PC-9 (cell line): ENCODE measurements around the gene TM6SF1. TPM values are rescaled to one million over a fixed set of nuclear protein-coding genes. Genes with fewer than 3 reads are reported as not detected.

Source experiments
- BruUV-seq: library from RNA; stranded (reverse); fragments of 400-500 nt; replicated peaks from 2 replicates; lab custom pipeline; 2021; lab: Mats Ljungman, UMichigan
- CTCF ChIA-PET: fragments of 300-600 bp; sonication (Branson Sonifier 250); formaldehyde crosslinking; loops from one replicate; lab custom pipeline; 2022; ENCODE audit warnings: antibody characterized with exemption; lab: Charles Lee
- POLR2A ChIA-PET: fragments of 300-600 bp; sonication (Branson Sonifier 250); formaldehyde crosslinking; loops from one replicate; lab custom pipeline; 2022; ENCODE audit warnings: antibody characterized with exemption; ENCODE audit not compliant: unreplicated experiment; lab: Charles Lee
- DNase-seq, 2 experiments: peaks; one replicate each; pipeline versions ENCODE4 v3.0.0 to v3.0.0-alpha.2; 2015 to 2022; ENCODE audit warnings: mixed read lengths in 1 of 2
- H2AFZ ChIP-seq: fragments of 200-600 bp; sonication (generic); 2 replicates; pipeline ENCODE4 v1.8.1; 2017; ENCODE audit warnings: antibody characterized with exemption
- H3F3A ChIP-seq: fragments of 200-600 bp; sonication (generic); 2 replicates; pipeline ENCODE4 v1.8.1; 2017; ENCODE audit warnings: antibody characterized with exemption, mild to moderate bottlenecking, low read depth; ENCODE audit not compliant: insufficient read depth
- H3K27ac ChIP-seq: fragments of 200-600 bp; sonication (generic); 2 replicates; pipeline ENCODE4 v1.6.1; 2016; ENCODE audit warnings: mixed run types
- H3K27me3 ChIP-seq: fragments of 200-600 bp; sonication (generic); 2 replicates; pipeline ENCODE4 v1.6.1; 2016; ENCODE audit warnings: low read depth, mixed run types; ENCODE audit not compliant: insufficient read depth
- H3K36me3 ChIP-seq: fragments of 200-600 bp; sonication (generic); 2 replicates; pipeline ENCODE4 v1.6.1; 2016; ENCODE audit warnings: low read depth, mixed run types
- H3K4me1 ChIP-seq: fragments of 200-600 bp; sonication (generic); replicated peaks from 2 replicates; pipeline ENCODE4 v1.6.1; 2016; ENCODE audit warnings: mixed run types; ENCODE audit not compliant: insufficient read depth
- H3K4me2 ChIP-seq: fragments of 200-600 bp; sonication (generic); 2 replicates; pipeline ENCODE4 v1.6.1; 2017; ENCODE audit warnings: mixed run types
- H3K4me3 ChIP-seq: fragments of 200-600 bp; sonication (generic); 2 replicates; pipeline ENCODE4 v1.6.1; 2016; ENCODE audit warnings: mixed run types
- H3K79me2 ChIP-seq: fragments of 200-600 bp; sonication (generic); 2 replicates; pipeline ENCODE4 v1.6.1; 2017; ENCODE audit warnings: low read depth, mixed run types
- H3K9me2 ChIP-seq: fragments of 200-600 bp; sonication (generic); 2 replicates; pipeline ENCODE4 v1.8.1; 2017; ENCODE audit warnings: mild to moderate bottlenecking; ENCODE audit not compliant: insufficient read depth
- H3K9me3 ChIP-seq: fragments of 200-600 bp; sonication (generic); 2 replicates; pipeline ENCODE4 v1.8.1; 2016; ENCODE audit warnings: low read depth; ENCODE audit not compliant: insufficient read depth
- H4K20me1 ChIP-seq: fragments of 200-600 bp; sonication (generic); 2 replicates; pipeline ENCODE4 v1.8.1; 2017; ENCODE audit not compliant: insufficient read depth
- CTCF ChIP-seq: fragments of 200-600 bp; sonication (generic); conservative IDR thresholded peaks from 2 replicates; pipeline ENCODE4 v1.6.1; 2017; ENCODE audit warnings: mixed run types, antibody characterized with exemption, mild to moderate bottlenecking, moderate library complexity
- EZH2 ChIP-seq: fragments of 200-600 bp; sonication (generic); IDR thresholded peaks from 2 replicates; pipeline ENCODE4 v1.8.0; 2017; ENCODE audit warnings: antibody characterized with exemption, low read depth
- intact Hi-C: fragments of 100-400 bp; cut with micrococcal nuclease; formaldehyde crosslinking; loops from one replicate; pipeline ENCODE4 v1.10.0; 2022; ENCODE audit not compliant: unreplicated experiment
- total RNA-seq: library from RNA; stranded (reverse); gene quantifications from 2 replicates; pipeline ENCODE4 v1.2.3, GENCODE V29; 2021

The TM6SF1 gene
- total RNA-seq, 1 experiment from 2014 or later, result not detected

DNA sequence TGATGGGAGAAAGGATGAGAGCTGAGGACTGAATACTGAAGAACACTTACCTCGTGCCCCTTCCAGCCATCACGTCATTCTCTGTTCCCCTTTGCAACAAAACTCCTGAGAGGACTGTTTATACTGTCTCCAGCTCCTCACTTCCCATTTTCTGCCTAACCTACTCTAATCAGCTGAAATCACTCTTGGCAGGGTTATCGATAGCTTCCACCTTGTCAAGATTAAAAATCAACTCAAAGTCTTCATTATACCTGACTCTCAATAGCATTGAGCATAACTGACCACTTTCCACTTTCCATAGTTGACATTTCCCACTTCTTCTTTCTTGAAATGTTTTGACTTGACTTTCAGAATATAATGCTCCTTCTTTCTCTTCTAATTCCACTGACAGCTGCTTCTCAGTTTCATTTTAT is 44.7 kb upstream of the TM6SF1 start:
- Histone ChIP-seq H4K20me1 (peaks cover 66% of the 10 kb centered on the region), H3K27ac (no peak overlapping the region), H3K4me2 (0 out of 2 replicates have a peak overlapping the region, but pooled peaks have one; percentile 98), H2AFZ (no peak overlapping the region), H3K9me3 (no peaks in the 10 kb centered on the region), H3K36me3 (peaks cover 13% of the 10 kb centered on the region; the same call in 1 of the 2 replicates), H3K9me2 (no peaks in the 10 kb centered on the region), H3K79me2 (peaks cover 89% of the 10 kb centered on the region), H3K27me3 (no peaks in the 10 kb centered on the region), H3K4me3 (no peak overlapping the region), H3F3A (peaks cover 5% of the 10 kb centered on the region; the same call in 1 of the 2 replicates), H3K4me1 (peaks cover 27% of the 10 kb centered on the region)
- no peak for TF ChIP-seq EZH2
- no peak for TF ChIP-seq CTCF
- ChIA-PET POLR2A (no interaction called here), CTCF (interaction anchor here (0.6 kb wide), 1 partner anchor 485 kb away, joined by 3 read pairs; no protein-coding TSS in a partner anchor)
- no TSS peak for BruUV-seq
- no peak for DNase-seq
- intact Hi-C loops, result no loop called here

DNA sequence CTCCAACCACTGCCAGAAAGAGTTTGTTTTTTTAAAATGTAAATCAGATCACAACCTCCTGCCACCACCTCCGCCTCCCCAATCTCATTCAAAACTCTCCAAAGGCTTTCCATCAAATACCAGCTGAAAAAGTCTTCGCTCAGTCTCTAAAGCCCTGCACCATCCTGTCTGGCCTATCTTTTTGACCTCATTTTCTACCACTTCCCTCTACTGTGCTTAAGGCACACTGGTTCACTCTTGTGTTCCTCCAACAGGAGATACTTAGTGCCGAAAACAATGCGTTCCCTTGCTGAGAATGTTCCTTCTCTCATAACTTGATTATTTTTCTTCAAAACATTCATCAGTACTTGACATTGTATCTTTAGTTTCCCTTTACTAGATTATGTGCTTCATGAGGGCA is 43.9 kb upstream of the TM6SF1 start:
- peaks cover 82% of the 10 kb centered on the region for H3K79me2 ChIP-seq
- no peaks in the 10 kb centered on the region for H3K27me3 ChIP-seq
- no peaks in the 10 kb centered on the region for H3K9me2 ChIP-seq
- CTCF ChIA-PET, result no interaction called here
- H3K4me3 ChIP-seq, result peak overlapping the region; percentile 95; the same call in 1 of the 2 replicates
- H3K36me3 ChIP-seq, result peaks cover 13% of the 10 kb centered on the region; the same call in 1 of the 2 replicates
- POLR2A ChIA-PET, result no interaction called here
- no peaks in the 10 kb centered on the region for H3K9me3 ChIP-seq
- H4K20me1 ChIP-seq, result peaks cover 65% of the 10 kb centered on the region
- H3K27ac ChIP-seq, result no peak overlapping the region
- peaks cover 27% of the 10 kb centered on the region for H3K4me1 ChIP-seq
- no peak for DNase-seq
- no peak overlapping the region for H2AFZ ChIP-seq
- intact Hi-C loops, result no loop called here
- peak overlapping the region; percentile 98 for H3K4me2 ChIP-seq
- no TSS peak for BruUV-seq
- H3F3A ChIP-seq, result peaks cover 12% of the 10 kb centered on the region
- no peak for TF ChIP-seq CTCF
- no peak for TF ChIP-seq EZH2

GRCh38 chr15:83064859-83065258 is 42.6 kb upstream of the TM6SF1 start:
- BruUV-seq, result no TSS peak
- H3K79me2 ChIP-seq, result peaks cover 69% of the 10 kb centered on the region
- intact Hi-C loops, result loop anchor here (5.0 kb wide), 2 partner anchors 222 to 497 kb away; no protein-coding TSS in a partner anchor

More at GRCh38 chr15:83064859-83065258, 42.6 kb upstream of the TM6SF1 start:
- no peaks in the 10 kb centered on the region for H3K27me3 ChIP-seq
- H2AFZ ChIP-seq, result no peak overlapping the region
- H3K4me2 ChIP-seq, result peak overlapping the region; percentile 98
- no peak overlapping the region for H3K27ac ChIP-seq
- H3K36me3 ChIP-seq, result peaks cover 13% of the 10 kb centered on the region; the same call in 1 of the 2 replicates
- peaks cover 12% of the 10 kb centered on the region for H3F3A ChIP-seq
- ChIA-PET CTCF (no interaction called here), POLR2A (no interaction called here)
- H3K9me2 ChIP-seq, result no peaks in the 10 kb centered on the region
- peak overlapping the region; percentile 95 for H3K4me3 ChIP-seq
- TF ChIP-seq CTCF (no peak), EZH2 (no peak)
- H3K9me3 ChIP-seq, result 0 out of 2 replicates have a peak, but pooled peaks cover 5% of the 10 kb centered on the region
- peaks cover 27% of the 10 kb centered on the region for H3K4me1 ChIP-seq
- no peak for DNase-seq
- peaks cover 52% of the 10 kb centered on the region for H4K20me1 ChIP-seq
